H1 (cell line): ENCODE measurements around the gene PRKCA. TPM values are rescaled to one million over a fixed set of nuclear protein-coding genes. Genes with fewer than 3 reads are reported as not detected.
"Not testable (repeated sequence)": the region's sequence is repeated elsewhere in the genome, so short reads cannot be mapped to it uniquely, and the experiment has no call there.

Source experiments
- CTCF ChIA-PET: fragments of 300-600 bp; sonication (Branson Sonifier 250); formaldehyde crosslinking; loops from one replicate; lab custom pipeline; 2021; ENCODE audit not compliant: partially characterized antibody; lab: Charles Lee
- POLR2A ChIA-PET: fragments of 300-600 bp; sonication (Branson Sonifier 250); formaldehyde crosslinking; loops from one replicate; lab custom pipeline; 2021; ENCODE audit warnings: inconsistent platforms; ENCODE audit not compliant: partially characterized antibody; lab: Charles Lee
- DNase-seq, 2 experiments: peaks; one replicate each; pipeline versions ENCODE4 v3.0.0 to v3.0.0-alpha.2; 2010 to 2022; ENCODE audit warnings: low spot score in 2 of 2, low read depth in 1 of 2, mixed read lengths in 1 of 2
- FAIRE-seq: peaks from 2 replicates; lab custom pipeline; 2011; peaks lifted over from hg19 to GRCh38; lab: Jason Lieb, UNC
- H2AFZ ChIP-seq: 2 replicates; pipeline ENCODE4 v1.8.1; 2012; ENCODE audit warnings: low read length, inconsistent platforms
- H2AK5ac ChIP-seq: 2 replicates; pipeline ENCODE4 v1.6.1; 2013; ENCODE audit warnings: low read depth, low read length
- H2BK120ac ChIP-seq: replicated peaks from 2 replicates; pipeline ENCODE3; 2013; ENCODE audit warnings: low read depth, low read length, inconsistent platforms
- H2BK12ac ChIP-seq: 2 replicates; pipeline ENCODE4 v1.6.1; 2013; ENCODE audit warnings: low read depth, low read length
- H2BK15ac ChIP-seq: 2 replicates; pipeline ENCODE4 v1.6.1; 2013; ENCODE audit warnings: low read length
- H2BK20ac ChIP-seq: 2 replicates; pipeline ENCODE4 v1.6.1; 2013; ENCODE audit warnings: low read length
- H2BK5ac ChIP-seq: 2 replicates; pipeline ENCODE4 v1.6.1; 2013; ENCODE audit warnings: low read depth, low read length
- H3K14ac ChIP-seq: 2 replicates; pipeline ENCODE4 v1.6.1; 2013; ENCODE audit warnings: inconsistent platforms; ENCODE audit not compliant: insufficient read length
- H3K18ac ChIP-seq: 2 replicates; pipeline ENCODE4 v1.6.1; 2013; ENCODE audit warnings: low read length; ENCODE audit errors: extremely low read depth
- H3K23ac ChIP-seq: 2 replicates; pipeline ENCODE4 v1.6.1; 2013; ENCODE audit warnings: inconsistent platforms; ENCODE audit not compliant: insufficient read length
- H3K23me2 ChIP-seq: 2 replicates; pipeline ENCODE4 v1.6.1; 2013; ENCODE audit warnings: low read depth, low read length
- H3K27ac ChIP-seq: 2 replicates; pipeline ENCODE4 v1.6.1; 2011; ENCODE audit warnings: low read depth, low read length, inconsistent platforms
- H3K27me3 ChIP-seq, 4 experiments: replicated peaks in 1 of 4; 1 replicate in 1 of 4; 2 replicates in 3 of 4; pipeline versions ENCODE4 v1.6.1 to v1.8.1; 2011 to 2013; ENCODE audit warnings: low read length in 3 of 4, mild to moderate bottlenecking in 3 of 4, inconsistent platforms in 2 of 4, mixed read lengths in 2 of 4, moderate library complexity in 1 of 4; ENCODE audit not compliant: control insufficient read depth in 3 of 4, insufficient read depth in 3 of 4; ENCODE audit errors: extremely low read depth in 1 of 4
- H3K36me3 ChIP-seq, 4 experiments: 2 replicates each; pipeline versions ENCODE4 v1.6.1 to v1.8.1; 2011 to 2013; ENCODE audit warnings: mild to moderate bottlenecking in 4 of 4, low read length in 3 of 4, moderate library complexity in 2 of 4, control low read depth in 1 of 4, inconsistent platforms in 1 of 4; ENCODE audit not compliant: insufficient read depth in 4 of 4, control insufficient read depth in 2 of 4
- H3K4ac ChIP-seq: replicated peaks from 2 replicates; pipeline ENCODE3; 2013; ENCODE audit warnings: low read length, low read depth, mixed read lengths, inconsistent platforms; ENCODE audit not compliant: insufficient read length
- H3K4me1 ChIP-seq, 4 experiments: replicated peaks in 1 of 4; 1 replicate in 1 of 4; 2 replicates in 3 of 4; pipeline versions ENCODE4 v1.6.1 to v1.8.1; 2011 to 2013; ENCODE audit warnings: low read length in 3 of 4, inconsistent platforms in 2 of 4, mixed read lengths in 1 of 4; ENCODE audit not compliant: insufficient read depth in 4 of 4, control insufficient read depth in 3 of 4
- H3K4me2 ChIP-seq, 2 experiments: 2 replicates each; pipeline versions ENCODE4 v1.6.1 to v1.8.1; 2011 to 2013; ENCODE audit warnings: low read depth in 2 of 2, low read length in 2 of 2, control low read depth in 1 of 2, inconsistent platforms in 1 of 2, mild to moderate bottlenecking in 1 of 2; ENCODE audit not compliant: insufficient read depth in 1 of 2
- H3K4me3 ChIP-seq, 4 experiments: fragments of 200-600, 300-600 bp in 1 of 4; sonication (generic), shearing (Covaris generic), sonication (Bioruptor Twin) in 1 of 4; 2 replicates each; pipeline versions ENCODE4 v1.5.1 to v1.8.1; 2011 to 2016; ENCODE audit warnings: low read length in 4 of 4, low read depth in 3 of 4, control low read depth in 2 of 4, inconsistent platforms in 2 of 4, mild to moderate bottlenecking in 2 of 4, mixed read lengths in 1 of 4, moderate library complexity in 1 of 4; ENCODE audit not compliant: insufficient read depth in 2 of 4; ENCODE audit errors: extremely low read depth in 1 of 4
- H3K56ac ChIP-seq: replicated peaks from 2 replicates; pipeline ENCODE3; 2013; ENCODE audit warnings: low read depth, mild to moderate bottlenecking, mixed read lengths, low read length, inconsistent platforms; ENCODE audit not compliant: insufficient read length
- H3K79me1 ChIP-seq: 2 replicates; pipeline ENCODE4 v1.6.1; 2013; ENCODE audit warnings: low read depth, low read length, control low read depth
- H3K79me2 ChIP-seq, 2 experiments: 2 replicates each; pipeline versions ENCODE4 v1.6.1 to v1.8.1; 2012 to 2013; ENCODE audit warnings: low read length in 2 of 2, mild to moderate bottlenecking in 2 of 2, inconsistent platforms in 1 of 2; ENCODE audit not compliant: insufficient read depth in 2 of 2, control insufficient read depth in 1 of 2
- H3K9ac ChIP-seq, 4 experiments: replicated peaks in 1 of 4; 1 replicate in 1 of 4; 2 replicates in 3 of 4; pipeline versions ENCODE4 v1.6.1 to v1.8.1; 2011 to 2013; ENCODE audit warnings: low read depth in 3 of 4, low read length in 3 of 4, control low read depth in 2 of 4, mild to moderate bottlenecking in 2 of 4, moderate library complexity in 2 of 4, inconsistent platforms in 1 of 4; ENCODE audit errors: extremely low read depth in 1 of 4
- H3K9me3 ChIP-seq, 2 experiments: 2 replicates each; pipeline versions ENCODE4 v1.6.1 to v1.8.1; 2012 to 2013; ENCODE audit warnings: mild to moderate bottlenecking in 2 of 2, moderate library complexity in 2 of 2, control low read depth in 1 of 2, inconsistent platforms in 1 of 2, low read depth in 1 of 2, low read length in 1 of 2, mixed read lengths in 1 of 2; ENCODE audit not compliant: insufficient read depth in 2 of 2
- H4K20me1 ChIP-seq, 2 experiments: replicated peaks in 1 of 2; 2 replicates each; pipeline versions ENCODE3 to v1.8.1; 2011 to 2013; ENCODE audit warnings: inconsistent platforms in 2 of 2, low read length in 2 of 2, mild to moderate bottlenecking in 1 of 2; ENCODE audit not compliant: insufficient read depth in 2 of 2, control insufficient read depth in 1 of 2
- H4K5ac ChIP-seq: 2 replicates; pipeline ENCODE4 v1.6.1; 2013; ENCODE audit warnings: low read length, low read depth, mixed read lengths, inconsistent platforms; ENCODE audit not compliant: insufficient read length
- H4K8ac ChIP-seq: 2 replicates; pipeline ENCODE4 v1.8.0; 2013; ENCODE audit warnings: mild to moderate bottlenecking, moderate library complexity, low read length, inconsistent platforms; ENCODE audit not compliant: insufficient read depth; ENCODE audit errors: extremely low read depth
- H4K91ac ChIP-seq: replicated peaks from 2 replicates; pipeline ENCODE3; 2013; ENCODE audit warnings: low read length, mixed read lengths, inconsistent platforms; ENCODE audit not compliant: insufficient read length
- WGBS, 2 experiments: shearing (Covaris generic) in 1 of 2; methylation state at CpG; one replicate each; pipeline versions ENCODE4 v1.1.6 to v1.1.7; 2013 to 2015; ENCODE audit warnings: low lambda C conversion rate in 2 of 2, mixed read lengths in 2 of 2, inconsistent platforms in 1 of 2, low coverage in 1 of 2, missing lambda C conversion rate in 1 of 2; ENCODE audit not compliant: insufficient replicate concordance in 2 of 2, insufficient coverage in 1 of 2, insufficient read length in 1 of 2; ENCODE audit errors: extremely low coverage in 1 of 2, missing lambda C conversion rate in 1 of 2; 5-methylcytosine and 5-hydroxymethylcytosine counted together
- polyA plus RNA-seq, 7 experiments: library from polyadenylated mRNA; depleted of rRNA in 3 of 7; stranded (reverse) in 5 of 7; unstranded in 2 of 7; fragments of >200 nt in 5 of 7; fragments of 200-250 nt in 2 of 7; gene quantifications; 1 replicate in 5 of 7; 2 replicates in 1 of 7; 4 replicates in 1 of 7; pipeline versions ENCODE4 v1.2.1 to v1.2.3, GENCODE V29; 2011 to 2013; ENCODE audit warnings: missing spikeins in 2 of 7, mixed read lengths in 2 of 7
- total RNA-seq: library from RNA; stranded (reverse); fragmentation: NEBNext Ultra II Directional; extraction: Animal tissue kit (Norgen Biotek cat#: 25700); gene quantifications from 2 replicates; pipeline ENCODE4 v1.2.1, GENCODE V29; 2021

Gene PRKCA
- total and polyA plus RNA-seq, 2 of the 8 experiments (the other 6 are each of a cell fraction or from before 2014, with no cell fraction given) = 5.8 to 17.8 TPM

DNA sequence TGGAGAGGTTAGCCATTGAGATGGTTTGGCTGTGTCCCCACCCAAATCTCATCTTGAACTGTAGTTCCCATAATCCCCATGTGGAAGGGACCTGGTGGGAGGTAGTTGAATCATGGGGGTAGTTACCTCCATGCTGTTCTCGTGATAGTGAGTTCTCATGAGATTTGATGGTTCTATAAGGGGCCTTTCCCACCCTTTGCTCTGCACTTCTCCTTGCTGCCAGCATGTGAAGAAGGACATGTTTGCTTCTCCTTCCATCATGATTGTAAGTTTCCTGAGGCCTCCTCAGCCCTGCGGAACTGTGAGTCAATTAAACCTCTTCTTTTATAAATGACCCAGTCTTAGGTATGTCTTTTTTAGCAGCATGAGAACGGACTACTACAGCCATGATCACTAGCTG lies 155.1 kb downstream of the PRKCA start:
- CTCF ChIA-PET = interaction anchor here (0.6 to 1.3 kb wide), 3 partner anchors 10 to 163 kb away, joined by 3 read pairs; no protein-coding TSS in a partner anchor
- H2AFZ ChIP-seq, H2BK20ac ChIP-seq, H3K4ac ChIP-seq, H3K56ac ChIP-seq, H3K14ac ChIP-seq, H4K5ac ChIP-seq, H3K79me1 ChIP-seq, H4K8ac ChIP-seq, H3K9me3 ChIP-seq, H2AK5ac ChIP-seq, H2BK15ac ChIP-seq, DNase-seq, H3K23me2 ChIP-seq, H3K4me2 ChIP-seq, H3K4me3 ChIP-seq, H3K36me3 ChIP-seq, H3K23ac ChIP-seq, H3K18ac ChIP-seq, H4K91ac ChIP-seq, H3K9ac ChIP-seq, H2BK12ac ChIP-seq, H2BK5ac ChIP-seq, H2BK120ac ChIP-seq, H3K79me2 ChIP-seq, H3K27me3 ChIP-seq, H3K4me1 ChIP-seq, FAIRE-seq, H3K27ac ChIP-seq, H4K20me1 ChIP-seq: not testable (repeated sequence)
- WGBS, 2 experiments = 96% methylated on average over 3 of the region's 3 CpGs; no CpG with 5 or more reads in 1 of the 2 experiments
- POLR2A ChIA-PET = interaction anchor here (0.9 kb wide), 1 partner anchor 17 kb away, joined by 3 read pairs; no protein-coding TSS in a partner anchor
